NOMO-1 treated with DMSO at 0.1 percent for 48 hours (cell line): ENCODE results near the gene NRN1.
"Not testable (repeated sequence)": the region's sequence is repeated elsewhere in the genome, so short reads cannot be mapped to it uniquely, and the experiment has no call there.

Experiments used
- DNase-seq: peaks from one replicate; lab custom pipeline; 2025; ENCODE audit not compliant: unreplicated experiment; lab: John Stamatoyannopoulos, UW

NRN1 gene, protein sequence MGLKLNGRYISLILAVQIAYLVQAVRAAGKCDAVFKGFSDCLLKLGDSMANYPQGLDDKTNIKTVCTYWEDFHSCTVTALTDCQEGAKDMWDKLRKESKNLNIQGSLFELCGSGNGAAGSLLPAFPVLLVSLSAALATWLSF

DNA sequence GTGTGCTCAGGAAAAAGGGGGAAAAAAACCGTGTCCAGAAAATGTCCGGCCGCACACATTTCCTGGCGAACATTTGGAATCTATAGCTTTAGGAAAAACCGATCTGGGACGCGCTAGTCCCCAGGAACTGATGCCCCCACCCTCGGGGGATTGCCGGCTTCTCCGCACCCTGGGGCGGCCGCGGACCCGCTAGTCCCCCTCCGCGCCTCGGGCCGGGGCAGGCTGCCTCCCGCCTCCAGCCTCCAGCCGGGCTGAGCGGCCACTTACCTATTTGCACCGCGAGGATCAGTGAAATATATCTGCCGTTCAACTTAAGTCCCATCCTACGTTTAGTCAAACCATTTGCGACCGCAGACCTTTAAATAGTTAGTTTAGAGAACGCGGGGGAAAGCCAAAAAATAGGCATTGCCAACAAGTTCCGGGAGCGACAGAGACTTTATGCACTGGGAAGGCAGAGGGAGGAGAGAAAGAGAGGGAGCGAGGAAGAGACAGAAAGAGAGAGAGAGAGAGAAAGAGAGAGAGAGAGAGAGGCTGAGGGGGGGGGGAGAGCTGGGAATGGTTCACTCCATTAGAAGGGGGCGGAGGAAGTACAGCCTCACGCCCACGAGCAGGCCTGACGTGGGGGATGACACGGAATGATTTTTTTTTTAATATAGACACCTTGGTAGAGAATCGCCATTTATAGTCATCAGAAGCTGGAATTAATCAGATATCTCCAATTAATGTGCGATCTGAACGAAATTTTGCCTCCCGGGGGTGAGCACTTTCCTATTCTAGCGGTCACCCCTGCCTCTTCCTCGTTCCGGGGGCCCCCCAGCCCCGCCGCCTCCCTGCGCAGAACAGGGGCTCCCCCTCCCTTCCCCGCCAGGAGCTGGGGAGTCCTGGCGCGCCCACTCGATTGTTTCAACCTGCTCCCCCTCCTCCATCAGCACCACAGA, at the start of gene NRN1:
Gene NRN1 (minus strand): TSS at position 498 of the 938 bp plus-strand sequence. CDS start 176 bp downstream, at position 322.
- DNase-seq: no peak

DNA sequence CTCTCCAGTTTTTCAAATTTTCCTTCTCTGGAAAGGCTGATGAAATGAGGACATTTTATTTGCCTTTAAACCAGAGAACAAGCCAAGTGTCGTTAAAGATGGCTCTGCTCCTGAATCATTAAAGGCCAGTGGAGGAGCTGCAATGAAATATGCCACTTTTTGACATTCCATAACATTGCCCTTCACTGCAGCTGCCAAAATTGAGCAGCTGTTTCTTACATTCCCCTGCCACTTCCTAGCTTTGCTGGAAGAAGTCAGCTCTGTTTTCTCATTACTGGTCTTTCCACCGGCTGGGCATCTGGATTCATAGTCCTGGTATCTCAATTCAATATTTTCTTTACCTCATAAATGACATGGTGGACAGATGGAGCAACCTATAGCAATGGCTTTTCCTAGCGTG, 45.5 kb upstream of the NRN1 start:
- no peak for DNase-seq

DNA sequence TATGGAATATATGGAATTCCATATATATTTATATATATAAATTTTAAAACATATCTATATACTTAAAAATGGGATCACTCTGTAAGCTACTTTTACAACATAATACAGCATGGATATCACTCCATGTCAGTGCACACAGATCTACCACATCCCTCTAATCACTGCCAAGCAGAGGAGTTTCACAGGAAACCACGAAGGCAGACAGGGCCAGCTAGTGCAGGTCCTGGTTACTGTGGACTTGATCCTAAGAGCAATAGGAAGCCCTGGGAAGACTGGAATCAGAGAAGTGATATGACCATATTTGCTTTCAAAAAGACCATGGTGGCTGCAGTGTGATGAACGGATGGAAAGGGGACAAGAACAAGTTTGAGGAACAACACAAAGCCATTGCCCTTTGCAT, 40.0 kb upstream of the NRN1 start:
- DNase-seq: no peak

DNA sequence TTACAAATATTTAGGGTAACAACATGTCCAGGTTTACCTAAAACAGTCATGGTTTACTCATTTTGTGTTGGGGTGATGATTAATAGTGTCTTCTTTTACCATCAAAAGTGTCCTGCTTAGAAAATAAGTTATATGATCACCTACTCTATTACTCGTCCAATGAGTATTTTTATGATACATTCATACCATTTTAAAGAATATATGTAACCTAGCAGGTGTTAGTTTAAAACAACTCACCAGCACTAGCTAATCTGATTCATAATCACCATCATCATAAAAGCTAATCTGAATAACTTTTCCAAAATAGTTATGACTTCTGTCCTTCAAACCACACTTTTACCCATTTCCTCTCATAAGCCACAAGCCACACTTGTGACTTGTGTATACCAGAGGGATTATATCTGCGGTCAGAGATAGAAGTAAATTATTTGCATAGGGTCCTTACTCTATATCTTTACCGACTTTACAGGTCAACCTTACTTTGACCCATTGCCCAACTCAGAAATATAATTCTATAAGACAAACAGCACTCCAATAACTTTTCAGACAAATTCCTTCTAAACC, 33.3 kb upstream of the NRN1 start:
- DNase-seq: no peak

- no peak for DNase-seq
These were observed 30.5 kb upstream of the NRN1 start for GRCh38 chr6:6037179-6037578.

- no peak for DNase-seq
These were observed 27.1 kb upstream of the NRN1 start for GRCh38 chr6:6033858-6034257.

DNA sequence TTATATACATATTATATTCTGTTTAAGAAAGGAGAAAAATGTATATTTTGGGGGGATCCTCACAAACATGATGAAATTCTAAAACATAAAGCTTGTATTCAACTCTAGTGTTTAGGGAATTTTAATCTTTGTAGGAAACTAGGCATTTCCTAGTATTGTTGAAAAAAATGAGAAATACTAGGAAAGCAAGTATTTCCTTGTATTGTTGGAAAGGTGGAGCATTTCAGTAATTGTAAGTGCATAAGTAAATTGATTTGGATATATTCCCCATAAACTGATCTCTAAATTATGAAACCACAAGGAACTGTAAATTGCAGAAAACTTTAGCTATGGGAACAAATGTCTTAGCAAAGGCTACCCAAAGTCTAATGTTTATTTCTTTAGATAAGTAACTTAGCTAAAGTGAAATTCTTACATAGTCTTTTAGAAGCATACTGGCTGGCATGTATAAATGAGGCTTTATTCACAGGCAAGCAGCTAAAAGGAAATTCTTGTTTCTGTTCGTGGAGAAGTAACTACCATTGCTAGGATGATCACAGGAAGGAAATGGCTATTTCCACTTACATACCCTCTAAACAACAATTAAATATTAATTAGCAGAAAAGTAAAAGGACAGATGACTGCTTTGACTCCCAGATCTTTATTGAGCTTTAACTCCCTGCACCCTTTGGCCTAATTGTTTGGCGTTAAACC, 19.9 kb upstream of the NRN1 start:
- no peak for DNase-seq

- DNase-seq: no peak
These were observed 19.0 kb upstream of the NRN1 start for GRCh38 chr6:6025736-6026135.

DNA sequence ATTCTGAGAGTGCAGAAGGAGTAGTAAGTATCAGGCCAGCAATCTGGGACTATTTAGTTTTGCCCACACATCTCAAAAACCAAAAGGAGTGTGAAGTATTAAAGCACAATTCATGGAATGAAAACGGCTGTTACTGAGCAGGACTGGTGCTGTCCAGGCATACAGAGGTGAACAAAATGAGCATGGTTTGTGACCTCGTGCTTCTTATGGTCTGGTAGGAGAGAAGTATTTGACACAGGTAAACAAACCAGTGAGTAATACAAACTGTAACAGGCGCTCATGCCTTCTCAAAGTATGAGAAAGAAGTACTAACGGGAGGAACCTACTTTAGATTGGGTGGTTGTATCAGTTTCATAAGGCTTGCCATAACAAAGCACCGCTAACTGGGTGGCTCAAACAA, 17.5 kb upstream of the NRN1 start:
- DNase-seq: no peak

GRCh38 chr6:6022841-6023240, 16.1 kb upstream of the NRN1 start:
- not testable (repeated sequence) for DNase-seq

DNA sequence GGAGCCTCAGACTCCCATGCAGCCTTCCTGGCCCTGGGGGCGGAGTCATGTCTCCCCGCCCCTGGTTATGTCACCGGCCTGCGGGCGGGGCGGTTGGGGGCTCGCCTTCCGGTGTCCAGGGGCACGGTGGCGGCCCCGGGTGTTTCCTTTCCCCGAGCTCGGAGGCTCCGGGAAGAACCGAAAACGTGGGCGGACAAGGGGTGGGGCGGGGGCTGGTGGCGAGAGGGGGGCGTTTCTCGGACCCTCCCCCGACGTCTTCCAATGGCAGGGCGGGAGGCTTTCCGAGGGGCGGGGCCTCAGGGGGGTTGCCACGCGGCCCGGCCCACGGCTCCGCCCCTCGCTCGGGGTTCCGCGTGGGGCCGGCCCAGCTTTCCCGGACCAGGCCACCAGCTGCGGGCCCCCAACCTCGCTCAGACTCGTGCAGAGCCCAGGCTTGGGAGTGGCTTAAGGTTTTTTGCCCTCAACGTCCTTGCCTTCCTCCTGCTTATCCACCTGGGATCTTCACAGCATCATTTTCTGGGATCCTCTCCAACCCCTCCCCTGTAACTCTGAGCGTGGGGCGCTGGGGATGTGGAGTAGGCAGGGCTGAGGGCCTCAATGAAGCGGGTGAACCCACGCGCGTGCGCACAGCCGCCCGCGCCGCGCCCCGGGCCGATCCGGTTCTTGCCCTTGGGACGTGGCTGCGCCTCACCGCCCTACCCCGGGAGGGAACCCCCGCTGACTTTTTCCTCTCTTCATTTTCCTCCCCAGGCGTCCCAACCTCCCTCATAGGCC, 2.1 kb upstream of the NRN1 start:
- DNase-seq: peak; percentile 20

- DNase-seq: no peak
These were observed 1.4 kb upstream of the NRN1 start for GRCh38 chr6:6008089-6008647.

DNA sequence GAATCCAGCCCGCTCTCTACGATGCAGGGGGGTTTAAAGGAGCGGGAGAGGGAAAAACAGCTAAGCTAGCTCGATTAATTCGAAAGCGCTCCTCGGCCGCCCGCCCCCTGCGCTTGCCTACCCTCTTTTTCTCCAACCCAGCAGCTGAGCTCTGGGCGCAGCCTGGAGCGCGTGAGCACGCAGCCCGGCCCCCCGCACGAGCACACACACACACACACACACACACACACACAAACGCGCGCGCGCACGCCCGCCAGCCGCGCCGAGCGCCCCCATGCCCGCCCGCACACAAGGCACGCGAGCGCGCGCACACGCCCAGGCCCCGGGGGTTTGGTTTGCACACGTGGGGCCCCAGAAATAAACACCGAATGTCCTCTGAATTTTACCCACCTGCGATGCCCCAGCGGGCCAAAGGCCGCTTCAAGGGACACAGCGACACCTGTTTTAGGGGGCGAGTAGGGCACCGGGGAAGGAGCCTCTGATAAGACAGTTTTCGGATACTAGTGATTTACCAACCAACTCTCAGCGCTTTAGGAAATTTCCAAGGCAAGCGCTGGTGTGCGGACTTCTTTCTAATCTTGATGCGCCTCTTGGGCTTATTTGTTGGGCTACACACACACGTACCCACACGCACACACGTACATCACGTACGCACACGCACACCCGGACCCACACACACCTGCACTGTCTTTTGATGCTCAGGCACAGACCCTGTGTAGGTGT, 802 bp upstream of the NRN1 start:
- DNase-seq: peak; percentile 23

DNA sequence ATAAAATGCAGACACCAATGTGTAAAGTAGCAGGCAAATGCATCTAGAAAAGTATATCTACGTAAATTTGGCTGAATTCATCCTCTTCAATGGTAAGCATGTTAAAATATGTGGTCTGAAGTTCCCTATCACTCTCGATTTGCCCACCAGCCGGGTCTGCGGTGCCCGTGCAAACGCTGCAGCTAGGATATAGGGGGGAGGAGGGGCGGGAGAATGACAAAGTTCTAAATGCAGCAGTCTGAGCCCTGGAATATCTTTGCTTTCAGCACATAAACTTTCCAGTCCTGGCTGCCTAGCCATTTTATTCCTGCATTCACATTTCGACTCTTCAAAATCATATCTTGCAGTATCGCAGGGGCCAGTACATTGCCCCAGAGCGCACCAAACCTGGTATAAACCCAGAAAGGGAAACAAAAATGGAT, 708 bp downstream of the NRN1 start:
- no peak for DNase-seq

- no peak for DNase-seq
These were observed 1.4 kb downstream of the NRN1 start for GRCh38 chr6:6005051-6006005.

DNA sequence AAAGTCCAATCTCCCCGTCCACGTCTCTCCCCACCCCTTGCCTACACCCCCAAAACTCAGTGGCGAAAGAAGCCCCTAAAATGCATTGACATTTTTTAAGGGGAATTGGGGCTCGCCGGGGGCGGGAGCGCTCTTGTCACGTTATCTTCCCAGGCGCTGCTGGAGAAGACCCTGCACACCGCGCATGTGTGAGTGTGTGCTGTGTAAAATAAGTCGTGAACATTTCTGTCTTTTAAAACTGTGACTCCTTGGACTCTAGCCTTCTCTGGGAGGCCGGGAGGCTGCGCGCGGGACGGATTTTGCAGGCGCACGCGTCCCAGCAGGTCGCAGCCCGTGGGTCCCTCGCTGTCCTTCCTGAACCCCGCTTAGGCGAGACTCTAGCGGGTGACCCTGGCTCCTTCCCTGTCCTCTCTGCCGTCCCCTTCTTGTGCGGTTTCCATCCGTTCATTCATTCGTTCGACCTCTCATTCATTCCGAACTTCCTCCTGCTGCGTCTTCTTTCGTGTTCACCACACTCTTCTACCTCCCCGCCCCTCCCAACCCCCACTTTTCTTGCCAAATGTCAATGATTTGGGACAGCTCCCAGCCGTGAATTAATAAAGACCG, 2.2 kb downstream of the NRN1 start:
- DNase-seq: no peak

DNA sequence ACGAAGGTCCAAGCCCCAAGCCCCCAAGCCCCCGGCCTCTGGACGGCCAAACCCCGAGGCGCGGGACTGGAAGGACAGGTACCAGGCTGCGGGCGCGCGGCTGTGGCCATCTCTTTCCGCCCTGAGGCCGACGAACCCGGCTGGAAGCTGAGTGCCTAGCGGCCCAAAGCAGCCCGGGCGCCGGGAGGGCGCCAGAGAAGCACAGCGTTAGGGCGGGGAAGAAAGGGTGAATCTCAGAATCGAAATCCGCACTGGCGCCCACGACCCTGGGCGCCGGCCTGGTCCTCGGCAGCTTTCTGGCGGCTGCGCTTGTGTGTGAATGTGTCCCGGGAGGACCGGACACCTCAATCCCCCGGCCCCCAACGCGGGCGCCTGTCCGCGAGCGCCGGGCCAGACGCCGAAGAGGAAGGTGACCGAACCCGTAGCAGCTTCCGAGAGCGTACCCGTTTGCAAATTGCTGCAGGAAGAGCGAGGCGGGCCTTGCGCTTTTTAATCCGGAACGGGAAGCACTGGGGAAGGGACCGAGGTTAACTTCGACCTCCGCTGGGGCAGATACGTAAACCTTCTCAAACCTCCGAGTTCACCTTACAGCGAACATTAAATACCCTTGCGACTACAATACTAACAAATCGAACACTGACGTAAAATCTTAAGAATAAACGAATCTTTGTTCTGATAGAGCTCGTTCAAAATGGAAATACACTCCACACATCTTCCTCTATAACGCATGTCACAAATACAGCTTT, 2.9 kb downstream of the NRN1 start:
- DNase-seq: peak; percentile 41
